ENCODE measurements around the gene GDE1. TPM values are rescaled to one million over a fixed set of nuclear protein-coding genes. Genes with fewer than 3 reads are reported as not detected.

Gene GDE1
- total RNA-seq, 1 donor from 2014 or later = 43.6 TPM

GRCh38 chr16:19524616-19525384 is 2.9 kb upstream of the GDE1 start:
- DNase-seq (ENCODE audit: low spot score in 2 of 2) = no peak
- no peak for FAIRE-seq

GRCh38 chr16:19524356-19524615 is 2.4 kb upstream of the GDE1 start:
- no peak for DNase-seq (ENCODE audit: low spot score in 2 of 2)
- FAIRE-seq = no peak

GRCh38 chr16:19523559-19524355 is 1.9 kb upstream of the GDE1 start, which contains the start of gene CCP110:
CCP110 (plus strand) TSS chr16:19523942; CDS start chr16:19527882, 3,940 bp downstream.
- FAIRE-seq (no peak), DNase-seq (ENCODE audit: low spot score in 2 of 2) (peak; percentile 87 to 88)

GRCh38 chr16:19523184-19523558 is 1.3 kb upstream of the GDE1 start:
- DNase-seq (ENCODE audit: low spot score in 2 of 2) (no peak), FAIRE-seq (no peak)

GRCh38 chr16:19522760-19523159 is 862 bp upstream of the GDE1 start:
- FAIRE-seq = no peak
- no peak for DNase-seq (ENCODE audit: low spot score in 2 of 2)

GRCh38 chr16:19522397-19522732 is 467 bp upstream of the GDE1 start:
- FAIRE-seq (no peak), DNase-seq (ENCODE audit: low spot score in 2 of 2) (no peak)

GRCh38 chr16:19520861-19521331 is 1.0 kb downstream of the GDE1 start:
- no peak for FAIRE-seq
- DNase-seq (ENCODE audit: low spot score in 2 of 2) = no peak

GRCh38 chr16:19518388-19518787 is 3.5 kb downstream of the GDE1 start:
- FAIRE-seq (no peak), DNase-seq (ENCODE audit: low spot score in 2 of 2) (no peak)

GRCh38 chr16:19517424-19518089 is 4.3 kb downstream of the GDE1 start:
- FAIRE-seq = no peak

GRCh38 chr16:19515757-19516156 is 6.1 kb downstream of the GDE1 start:
- DNase-seq (ENCODE audit: low spot score in 2 of 2) = no peak
- no peak for FAIRE-seq

More at GRCh38 chr16:19517424-19518089, 4.3 kb downstream of the GDE1 start:
- no peak for DNase-seq (ENCODE audit: low spot score in 2 of 2)

- DNase-seq (ENCODE audit: low spot score in 2 of 2) (no peak), FAIRE-seq (peak; percentile 6)
Observed at GRCh38 chr16:19513377-19514053, 8.4 kb downstream of the GDE1 start.

GRCh38 chr16:19512297-19512696 is 9.6 kb downstream of the GDE1 start:
- DNase-seq (ENCODE audit: low spot score in 2 of 2) (no peak), FAIRE-seq (no peak)

- DNase-seq (ENCODE audit: low spot score in 2 of 2) (no peak), FAIRE-seq (no peak)
Observed at GRCh38 chr16:19507867-19508266, 14.0 kb downstream of the GDE1 start.

- no peak for FAIRE-seq
- no peak for DNase-seq (ENCODE audit: low spot score in 2 of 2)
Observed at GRCh38 chr16:19506965-19507364, 14.9 kb downstream of the GDE1 start.

- FAIRE-seq (no peak), DNase-seq (ENCODE audit: low spot score in 2 of 2) (no peak)
Observed at GRCh38 chr16:19505600-19506303, 16.1 kb downstream of the GDE1 start.

- no peak for FAIRE-seq
- no peak for DNase-seq (ENCODE audit: low spot score in 2 of 2)
Observed at GRCh38 chr16:19503461-19504075, 18.3 kb downstream of the GDE1 start.

- no peak for FAIRE-seq
- DNase-seq (ENCODE audit: low spot score in 2 of 2) = peak in 1 of 2 donors; percentile 50
Observed at GRCh38 chr16:19502395-19503131, 19.3 kb downstream of the GDE1 start.

- FAIRE-seq = no peak
- DNase-seq (ENCODE audit: low spot score in 2 of 2) = no peak
Observed at GRCh38 chr16:19499481-19499880, 22.4 kb downstream of the GDE1 start.

- FAIRE-seq (no peak), DNase-seq (ENCODE audit: low spot score in 2 of 2) (no peak)
Observed at GRCh38 chr16:19499006-19499405, 22.9 kb downstream of the GDE1 start.

Data from frontal cortex (tissue), 4 donors.